GM19099 (cell line): ENCODE measurements around the gene SGPL1.

Source experiments
- POLR2A ChIP-seq: IDR thresholded peaks from 3 replicates; pipeline ENCODE4 v1.6.1; 2011; ENCODE audit warnings: low read depth; ENCODE audit not compliant: insufficient read length; ENCODE audit errors: extremely low read depth

Gene SGPL1

DNA sequence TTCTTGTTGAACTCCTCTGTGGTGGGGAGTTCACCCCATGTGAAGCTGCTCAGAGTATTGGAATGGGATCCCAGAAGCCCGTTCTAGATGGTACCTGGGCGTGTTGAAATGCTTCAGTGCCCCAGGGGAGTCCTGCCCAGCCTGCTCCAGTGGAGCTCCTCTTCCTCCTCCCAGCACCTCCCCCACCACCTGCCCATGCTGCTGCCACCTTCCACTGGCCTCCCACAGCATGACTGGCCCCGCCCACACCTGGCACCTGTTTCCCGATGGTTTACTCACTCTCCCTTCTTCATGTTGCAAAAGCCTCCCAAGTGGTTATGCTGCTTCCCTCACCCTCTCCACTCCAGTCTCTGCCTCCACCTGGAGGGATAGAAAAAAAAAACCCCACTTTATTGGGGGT, 104.8 kb downstream of the SGPL1 start:
- TF ChIP-seq POLR2A: no peak

DNA sequence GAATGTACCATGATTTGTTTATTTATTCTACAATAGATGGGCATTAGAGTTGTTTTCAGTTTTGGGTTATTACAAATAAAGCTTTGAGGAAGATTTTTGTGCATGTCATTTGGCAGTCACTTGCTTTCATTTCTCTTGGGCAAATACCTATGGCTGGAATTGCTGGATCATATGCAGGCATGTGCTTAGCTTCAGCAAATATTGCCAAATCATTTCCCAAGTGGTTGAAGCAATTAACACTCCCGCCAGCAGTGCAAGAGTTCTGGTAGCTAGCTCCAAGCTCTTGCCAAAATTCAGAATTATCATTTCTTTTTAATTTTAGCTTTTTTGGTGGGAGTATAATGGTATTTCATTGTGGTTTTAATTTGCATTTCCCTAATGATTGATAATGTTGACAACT, 105.5 kb downstream of the SGPL1 start:
- no peak for TF ChIP-seq POLR2A

DNA sequence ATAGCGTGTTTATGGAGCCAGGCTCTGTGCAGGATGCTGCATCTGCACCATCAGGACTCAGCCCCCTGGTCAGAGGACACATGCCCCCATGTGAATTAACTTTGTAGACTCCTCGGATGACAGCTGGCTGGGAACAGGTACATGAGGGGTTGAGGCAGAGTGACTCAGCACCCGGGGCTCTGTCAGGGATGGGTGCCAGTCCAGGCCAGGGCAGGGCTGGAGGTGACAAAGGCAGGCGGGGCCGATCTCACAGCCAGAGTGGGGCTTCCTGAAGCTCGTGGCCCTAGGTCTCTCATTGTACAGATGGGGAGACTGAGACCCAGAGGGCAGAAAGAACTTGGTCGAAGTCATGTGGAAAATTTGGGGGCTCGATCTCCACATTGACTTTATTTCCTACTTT, 107.9 kb downstream of the SGPL1 start:
- TF ChIP-seq POLR2A: no peak

DNA sequence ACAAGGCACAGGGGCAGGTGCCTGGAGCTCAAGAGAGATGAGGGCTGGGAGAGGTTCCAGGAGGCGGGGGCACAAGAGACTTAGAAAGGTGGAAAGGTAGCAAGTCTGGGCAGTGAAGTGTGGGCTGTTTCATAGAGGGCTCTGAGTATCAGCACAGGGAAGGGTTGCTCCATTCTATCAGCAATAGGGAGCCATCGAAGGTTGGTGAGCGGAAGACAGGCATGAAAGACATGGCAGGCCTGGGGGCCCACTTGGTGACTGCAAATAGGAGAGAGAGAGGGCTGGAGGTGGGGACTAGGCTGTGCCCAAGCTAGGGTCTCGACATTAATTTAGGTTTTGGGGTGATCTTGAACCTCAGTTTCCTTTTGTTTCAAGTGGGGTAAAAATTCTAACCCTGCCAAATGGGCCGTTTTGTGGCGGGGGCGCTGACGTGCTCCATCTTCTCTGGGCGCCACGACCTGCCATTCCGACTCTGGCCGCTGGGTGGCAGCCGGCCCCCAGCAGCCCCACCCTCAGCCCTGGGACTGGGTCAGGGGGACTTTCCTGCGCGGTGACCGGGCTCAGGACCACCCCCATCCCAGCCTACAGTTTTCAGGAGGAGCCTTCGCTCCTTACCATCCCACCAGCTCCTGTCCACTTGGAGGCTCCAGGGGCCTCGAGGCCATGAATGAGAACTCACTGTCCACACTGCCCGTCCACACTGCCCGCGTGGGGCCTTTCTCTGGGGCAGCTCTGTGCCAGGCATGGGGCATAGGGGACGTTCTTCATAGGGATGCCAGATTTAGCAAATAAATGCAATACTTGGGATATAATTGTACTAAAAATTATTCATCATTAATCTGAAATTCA, 109.9 kb downstream of the SGPL1 start:
- no peak for TF ChIP-seq POLR2A

DNA sequence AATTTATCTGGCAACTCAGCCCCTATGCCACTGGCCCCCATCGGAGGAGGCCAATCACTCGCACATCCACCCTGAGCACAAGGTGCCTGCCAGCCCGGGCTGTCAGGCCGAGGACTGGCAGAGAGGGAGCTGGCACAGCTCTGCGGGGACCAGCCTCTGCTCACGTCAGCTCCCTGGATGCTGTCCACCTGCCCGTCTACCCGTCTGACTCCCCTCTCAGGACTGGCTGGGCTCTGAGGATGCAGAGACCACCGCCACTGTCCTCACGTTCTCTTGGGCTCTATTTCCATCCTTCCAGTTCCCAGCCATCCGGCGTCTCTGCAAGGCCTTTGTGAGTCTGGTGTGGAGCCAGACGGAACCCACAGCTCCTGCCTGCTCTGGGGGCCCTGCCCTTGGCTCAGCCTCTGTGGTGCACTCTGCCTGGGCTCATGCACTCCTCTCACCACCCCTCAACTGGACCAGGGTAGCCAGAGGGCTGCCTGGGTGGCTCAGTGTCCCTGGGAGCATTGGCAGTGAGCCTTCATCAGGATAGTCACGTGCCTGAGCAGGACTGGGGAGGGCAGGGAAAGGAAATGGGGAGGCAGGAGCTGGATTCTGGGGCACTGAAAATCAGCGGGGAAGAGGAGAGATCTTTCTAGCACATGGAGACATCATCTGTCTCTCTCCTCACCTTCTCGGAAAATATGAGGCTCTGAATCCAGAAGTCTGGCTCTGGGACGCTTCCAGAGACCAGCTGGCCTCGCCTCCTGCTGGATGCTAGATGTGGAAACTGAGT, 110.7 kb downstream of the SGPL1 start:
- TF ChIP-seq POLR2A: no peak

DNA sequence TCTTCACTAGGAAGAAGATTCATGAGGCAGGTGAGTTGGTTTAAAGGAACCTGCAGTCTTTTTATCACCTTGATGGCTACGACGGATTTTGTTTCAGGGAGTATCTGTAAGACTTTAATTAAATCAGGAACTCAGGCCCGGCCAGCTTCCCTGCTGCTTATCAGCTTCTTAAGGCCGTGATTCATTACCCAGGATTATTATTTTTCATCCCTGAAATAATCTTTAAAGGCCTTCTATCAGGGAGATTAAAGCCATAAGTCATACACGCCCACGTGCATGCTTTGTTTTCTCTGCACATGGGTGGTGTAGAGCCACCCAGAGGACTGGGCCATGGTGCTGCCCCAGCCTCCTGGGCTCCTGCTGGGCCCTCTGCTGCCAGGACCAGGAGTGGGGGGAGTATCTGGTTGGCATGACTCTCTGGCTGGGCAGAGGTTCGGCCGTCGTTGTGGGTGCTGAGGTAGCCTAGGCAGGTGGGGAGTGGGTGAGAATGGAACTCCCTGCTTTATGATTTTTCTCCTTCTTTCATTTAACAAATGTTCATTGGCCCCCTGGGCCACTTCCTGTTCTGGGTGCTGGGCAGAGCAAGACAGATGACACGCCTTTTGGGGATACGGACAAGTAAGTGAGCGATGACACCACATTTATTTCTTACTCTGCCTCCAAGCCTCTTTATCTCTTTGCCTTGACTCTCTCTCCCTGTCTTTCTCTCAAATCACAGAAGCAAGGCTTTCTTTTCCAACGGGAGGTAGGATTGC, 111.6 kb downstream of the SGPL1 start:
- no peak for TF ChIP-seq POLR2A

DNA sequence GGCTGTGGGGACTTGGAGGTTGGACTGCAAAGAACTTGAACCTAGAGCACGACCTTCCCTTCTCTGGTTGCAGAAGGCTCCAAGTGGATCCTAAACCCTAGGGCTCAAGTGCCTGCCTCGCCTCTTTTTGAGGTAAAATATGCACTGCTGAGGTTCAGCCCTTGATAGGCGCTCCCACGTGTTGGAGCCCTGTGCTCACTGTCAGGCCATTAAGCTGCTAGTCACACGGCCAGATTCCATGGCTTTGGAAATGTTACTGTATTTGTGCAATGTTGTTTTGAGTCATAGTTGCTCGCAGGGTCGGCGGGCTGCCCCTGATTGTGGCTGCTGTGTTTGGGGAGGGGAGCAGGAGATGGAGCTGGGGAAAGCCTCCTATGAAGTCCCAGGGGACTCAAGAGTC, 112.4 kb downstream of the SGPL1 start:
- TF ChIP-seq POLR2A: no peak

DNA sequence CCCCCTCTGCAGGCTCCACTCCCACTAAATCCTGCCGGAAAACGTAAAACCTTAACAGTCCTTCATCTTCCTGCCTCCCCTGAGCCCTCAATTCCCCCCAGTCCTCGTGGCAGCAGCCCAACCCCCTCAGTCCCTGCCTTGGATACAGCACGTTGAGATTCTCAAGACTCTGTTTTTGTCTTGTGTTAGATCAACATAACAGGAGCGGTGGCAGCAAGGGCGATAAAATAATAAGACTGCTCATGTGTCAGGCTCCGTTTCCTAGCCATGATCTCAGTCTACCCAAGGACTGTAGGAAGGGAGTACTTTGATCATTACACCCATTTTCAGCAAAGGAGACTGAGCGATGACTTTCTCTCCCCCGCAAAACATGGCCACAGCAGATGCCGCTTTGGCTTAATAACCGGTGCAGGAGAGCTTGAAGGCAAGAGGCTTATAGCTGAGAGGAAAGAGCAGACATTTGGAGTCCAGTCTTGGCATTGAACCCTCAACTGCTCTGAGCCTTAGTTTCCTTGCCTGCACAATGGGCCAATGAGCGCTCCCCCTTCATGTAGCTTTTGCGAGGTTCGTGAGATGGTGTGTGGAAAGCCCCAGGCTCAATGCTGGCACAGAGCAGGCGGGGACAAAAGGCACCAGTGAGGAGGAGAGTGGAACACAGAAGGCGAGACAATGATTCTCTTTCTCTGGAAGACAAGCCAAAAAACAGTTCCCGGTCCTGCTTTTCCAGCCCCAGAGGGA, 114.7 kb downstream of the SGPL1 start:
- TF ChIP-seq POLR2A: no peak
